C4-2B (cell line): Measurements from ENCODE around the gene R3HDML.

Source experiments
- H3K27ac ChIP-seq: fragments of 450-650 bp; 2 replicates; pipeline ENCODE4 v1.5.1; 2017
- CTCF ChIP-seq: fragments of 450-650 bp; conservative IDR thresholded peaks from 2 replicates; pipeline ENCODE4 v1.5.1; 2017; ENCODE audit warnings: mild to moderate bottlenecking
- ZFX ChIP-seq: fragments of 450-650 bp; IDR thresholded peaks from 2 replicates; pipeline ENCODE4 v1.6.1; 2017

R3HDML gene

GRCh38 chr20:44301285-44301684, 35.6 kb upstream of the R3HDML start:
- no peak for TF ChIP-seq ZFX
- TF ChIP-seq CTCF = no peak
- H3K27ac ChIP-seq = peak overlapping the region; percentile 67; the same call in 1 of the 2 replicates

GRCh38 chr20:44302026-44302669, 34.7 kb upstream of the R3HDML start:
- TF ChIP-seq ZFX (no peak; the same call in 1 of the 2 replicates), CTCF (no peak)
- H3K27ac ChIP-seq = peak overlapping the region; percentile 67; the same call in 1 of the 2 replicates

GRCh38 chr20:44302736-44303135, 34.1 kb upstream of the R3HDML start:
- TF ChIP-seq CTCF (no peak), ZFX (no peak)
- H3K27ac ChIP-seq = peak overlapping the region; percentile 67; the same call in 1 of the 2 replicates

- no peak overlapping the region for H3K27ac ChIP-seq
- TF ChIP-seq CTCF = no peak
- TF ChIP-seq ZFX = no peak
Measured at GRCh38 chr20:44304383-44304782, 32.5 kb upstream of the R3HDML start.

GRCh38 chr20:44306927-44307326, 29.9 kb upstream of the R3HDML start:
- TF ChIP-seq ZFX (no peak), CTCF (no peak)
- no peak overlapping the region for H3K27ac ChIP-seq

GRCh38 chr20:44309763-44310663, 26.8 kb upstream of the R3HDML start:
- peak overlapping the region; percentile 91 for H3K27ac ChIP-seq
- TF ChIP-seq CTCF (no peak), ZFX (no peak)
